ENCODE results near the gene DSCAML1. TPM values are rescaled to one million over a fixed set of nuclear protein-coding genes. Genes with fewer than 3 reads are reported as not detected.

Gene DSCAML1
- total RNA-seq, 4 donors from 2014 or later, result 0.29 to 29.1 (median 3.4) TPM

DNA sequence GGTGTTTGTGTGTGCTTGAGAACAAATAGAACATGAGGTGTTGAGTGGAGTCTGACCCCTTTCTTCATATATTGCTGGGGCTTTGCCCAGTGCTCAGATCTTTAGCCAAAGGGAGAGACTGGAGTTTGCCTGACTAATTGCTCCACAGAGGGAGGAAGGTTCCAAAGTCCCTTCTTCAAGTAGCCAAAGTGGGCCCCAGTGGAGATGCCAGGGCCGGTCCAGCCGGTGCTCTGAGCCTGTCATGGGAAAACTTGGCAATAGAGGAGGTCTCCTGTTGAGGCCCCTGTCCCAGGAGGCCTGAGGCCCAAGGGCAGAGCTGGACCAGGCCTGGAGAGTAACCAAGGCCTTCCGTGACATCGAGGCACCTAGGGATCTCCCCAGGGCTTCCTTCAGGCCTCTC, 112.3 kb downstream of the DSCAML1 start:
- H3K4me3 ChIP-seq, result no peak overlapping the region
- H3K4me1 ChIP-seq, result no peaks in the 10 kb centered on the region
- H3K27me3 ChIP-seq, result no peaks in the 10 kb centered on the region
- H3K36me3 ChIP-seq, result no peaks in the 10 kb centered on the region
- no peak overlapping the region for H3K27ac ChIP-seq
- DNase-seq, result no peak
- intact Hi-C loops (cut with DNase I; ENCODE audit: low total_unique reads), result no loop called here
- H3K9me3 ChIP-seq, result no peaks in the 10 kb centered on the region
- no peak for TF ChIP-seq POLR2A (IDR thresholded peaks at IDR 0.05)
- TF ChIP-seq, protein P1, sequence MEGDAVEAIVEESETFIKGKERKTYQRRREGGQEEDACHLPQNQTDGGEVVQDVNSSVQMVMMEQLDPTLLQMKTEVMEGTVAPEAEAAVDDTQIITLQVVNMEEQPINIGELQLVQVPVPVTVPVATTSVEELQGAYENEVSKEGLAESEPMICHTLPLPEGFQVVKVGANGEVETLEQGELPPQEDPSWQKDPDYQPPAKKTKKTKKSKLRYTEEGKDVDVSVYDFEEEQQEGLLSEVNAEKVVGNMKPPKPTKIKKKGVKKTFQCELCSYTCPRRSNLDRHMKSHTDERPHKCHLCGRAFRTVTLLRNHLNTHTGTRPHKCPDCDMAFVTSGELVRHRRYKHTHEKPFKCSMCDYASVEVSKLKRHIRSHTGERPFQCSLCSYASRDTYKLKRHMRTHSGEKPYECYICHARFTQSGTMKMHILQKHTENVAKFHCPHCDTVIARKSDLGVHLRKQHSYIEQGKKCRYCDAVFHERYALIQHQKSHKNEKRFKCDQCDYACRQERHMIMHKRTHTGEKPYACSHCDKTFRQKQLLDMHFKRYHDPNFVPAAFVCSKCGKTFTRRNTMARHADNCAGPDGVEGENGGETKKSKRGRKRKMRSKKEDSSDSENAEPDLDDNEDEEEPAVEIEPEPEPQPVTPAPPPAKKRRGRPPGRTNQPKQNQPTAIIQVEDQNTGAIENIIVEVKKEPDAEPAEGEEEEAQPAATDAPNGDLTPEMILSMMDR (IDR thresholded peaks at IDR 0.05), result no peak

DNA sequence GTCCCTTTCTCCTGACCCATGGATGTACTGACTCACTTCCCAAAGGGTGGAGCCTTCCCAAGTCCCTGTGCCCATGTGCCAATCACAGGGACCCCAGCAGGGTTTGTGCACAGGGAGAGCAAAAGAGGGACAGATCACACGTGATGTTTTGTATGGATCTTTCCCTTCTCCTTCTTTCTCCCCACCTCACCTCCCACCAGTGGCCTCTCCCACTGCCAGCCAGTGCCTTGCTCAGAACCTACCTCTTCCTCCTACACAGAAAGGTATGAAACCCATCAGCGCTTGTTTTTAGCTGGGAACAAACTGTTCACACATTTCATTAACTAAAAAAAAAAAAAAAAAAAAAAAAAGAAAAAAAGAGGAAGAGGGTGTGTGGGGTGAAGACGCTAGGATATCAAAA, 112.9 kb downstream of the DSCAML1 start:
- intact Hi-C loops (cut with DNase I; ENCODE audit: low total_unique reads), result no loop called here
- Histone ChIP-seq H3K27me3 (no peaks in the 10 kb centered on the region), H3K27ac (no peak overlapping the region), H3K4me1 (no peaks in the 10 kb centered on the region), H3K36me3 (no peaks in the 10 kb centered on the region), H3K4me3 (no peak overlapping the region), H3K9me3 (no peaks in the 10 kb centered on the region)
- TF ChIP-seq POLR2A (IDR thresholded peaks at IDR 0.05), result no peak
- TF ChIP-seq, protein P1 (IDR thresholded peaks at IDR 0.05), result no peak
- DNase-seq, result no peak

DNA sequence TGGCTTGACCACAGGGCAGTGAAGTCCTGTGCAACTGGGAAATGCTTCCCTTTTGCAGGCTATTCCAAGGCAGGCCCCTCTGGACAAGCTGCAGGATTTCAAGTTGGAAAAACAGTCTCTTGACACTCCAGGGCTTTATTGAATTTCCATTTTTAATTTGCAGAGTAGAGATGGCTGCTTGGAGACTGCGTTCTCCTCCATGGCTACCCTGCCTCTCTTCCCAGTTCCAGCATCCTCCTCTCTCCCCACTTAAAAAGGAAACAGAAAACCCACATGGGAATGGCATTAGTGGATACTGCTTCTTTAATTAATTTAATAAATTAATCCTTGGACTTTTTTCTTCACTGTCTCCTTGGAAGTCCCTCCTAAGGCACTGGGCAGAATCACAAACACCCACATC, 115.6 kb downstream of the DSCAML1 start:
- intact Hi-C loops (cut with DNase I; ENCODE audit: low total_unique reads), result no loop called here
- DNase-seq, result no peak
- H3K4me1 ChIP-seq, result no peaks in the 10 kb centered on the region

DNA sequence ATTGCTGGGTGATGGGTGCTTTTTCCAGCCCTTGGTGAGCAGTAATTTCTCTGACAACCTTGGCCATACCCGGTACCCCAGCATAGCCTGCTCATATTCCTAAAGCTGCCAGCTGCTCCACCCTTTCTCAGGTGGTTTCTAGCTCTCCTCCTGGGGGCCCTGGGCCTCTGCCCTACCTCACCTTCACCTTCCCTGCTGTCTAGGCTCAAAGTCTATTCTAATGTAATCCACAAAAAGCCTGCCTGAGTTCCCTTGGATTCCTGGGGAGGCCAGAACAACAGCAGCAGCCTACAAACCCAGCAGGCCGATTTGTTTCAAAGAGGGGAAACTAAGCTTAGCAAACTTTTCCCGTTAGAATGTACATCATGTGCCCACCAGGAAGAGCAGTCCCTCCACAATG, 117.6 kb downstream of the DSCAML1 start:
- TF ChIP-seq POLR2A (IDR thresholded peaks at IDR 0.05), result no peak
- TF ChIP-seq, protein P1 (IDR thresholded peaks at IDR 0.05), result no peak
- Histone ChIP-seq H3K36me3 (no peaks in the 10 kb centered on the region), H3K27me3 (no peaks in the 10 kb centered on the region), H3K9me3 (no peaks in the 10 kb centered on the region), H3K4me3 (no peak overlapping the region), H3K27ac (no peak overlapping the region), H3K4me1 (no peaks in the 10 kb centered on the region)
- no peak for DNase-seq
- intact Hi-C loops (cut with DNase I; ENCODE audit: low total_unique reads), result no loop called here

More for the DNA sequence above, 115.6 kb downstream of the DSCAML1 start:
- H3K9me3 ChIP-seq, result no peaks in the 10 kb centered on the region
- H3K27me3 ChIP-seq, result no peaks in the 10 kb centered on the region
- H3K27ac ChIP-seq, result no peak overlapping the region
- no peak overlapping the region for H3K4me3 ChIP-seq
- no peaks in the 10 kb centered on the region for H3K36me3 ChIP-seq
- TF ChIP-seq, protein P1 (IDR thresholded peaks at IDR 0.05), result no peak
- no peak for TF ChIP-seq POLR2A (IDR thresholded peaks at IDR 0.05)

DNA sequence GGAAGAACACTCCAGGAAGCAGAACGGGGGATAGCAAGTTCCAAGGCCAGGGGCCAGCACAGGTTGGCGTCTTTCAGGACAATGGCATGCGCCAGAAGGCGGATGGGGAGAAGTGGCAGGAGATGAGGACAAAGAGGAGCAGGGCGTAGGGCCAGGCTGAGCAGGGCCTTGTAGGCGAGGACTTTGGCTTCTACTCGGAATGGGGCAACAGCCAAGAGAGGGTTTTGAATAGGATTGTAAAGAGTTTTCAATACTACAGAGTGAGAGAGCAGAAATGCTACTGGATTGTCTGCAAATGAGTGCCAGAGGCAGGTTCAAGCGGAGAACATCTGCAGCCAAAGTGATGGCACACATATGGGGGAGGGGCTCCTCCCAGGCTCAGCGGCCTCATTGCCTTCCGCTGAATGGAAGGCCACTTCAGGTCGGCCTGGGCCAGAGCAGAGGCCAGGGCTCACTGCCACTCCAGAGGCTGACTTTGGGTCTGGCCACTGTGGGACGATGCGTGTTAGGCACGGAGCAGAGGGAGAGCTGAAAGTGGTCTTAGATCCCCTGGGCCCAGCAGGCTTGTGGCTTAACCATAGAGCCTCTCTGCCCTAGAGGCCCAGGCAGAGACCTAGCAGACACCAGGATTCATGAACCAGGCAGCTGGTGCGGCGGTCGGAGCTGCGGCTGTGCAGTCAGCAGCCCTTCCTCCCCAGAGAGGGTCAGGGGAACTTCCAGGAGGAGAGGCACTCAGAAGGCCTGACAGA, 118.2 kb downstream of the DSCAML1 start:
- intact Hi-C loops (cut with DNase I; ENCODE audit: low total_unique reads), result no loop called here
- no peaks in the 10 kb centered on the region for H3K4me1 ChIP-seq
- no peaks in the 10 kb centered on the region for H3K36me3 ChIP-seq
- DNase-seq, result no peak
- no peak overlapping the region for H3K27ac ChIP-seq
- H3K4me3 ChIP-seq, result no peak overlapping the region
- no peak for TF ChIP-seq POLR2A (IDR thresholded peaks at IDR 0.05)
- TF ChIP-seq, protein P1 (IDR thresholded peaks at IDR 0.05), result no peak
- no peaks in the 10 kb centered on the region for H3K9me3 ChIP-seq
- H3K27me3 ChIP-seq, result no peaks in the 10 kb centered on the region

Measured in uterus (tissue), 4 donors.